Activated naive CD4-positive, alpha-beta T cell treated with anti-CD3 and anti-CD28 coated beads, Interleukin-2, amount 50 U/mL, for 24 hours (primary cell): ENCODE results near the gene GALNS.
"Not testable (repeated sequence)": the region's sequence is repeated elsewhere in the genome, so short reads cannot be mapped to it uniquely, and the experiment has no call there.

Source experiments
- H3K27ac Mint-ChIP-seq: one replicate; pipeline ENCODE4 v1.8.0; 2021; ENCODE audit warnings: mild to moderate bottlenecking, mixed read lengths
- H3K27me3 Mint-ChIP-seq: one replicate; pipeline ENCODE4 v1.8.0; 2021; ENCODE audit warnings: mixed read lengths
- H3K36me3 Mint-ChIP-seq: one replicate; pipeline ENCODE4 v1.8.0; 2021; ENCODE audit warnings: mixed read lengths
- H3K4me1 Mint-ChIP-seq: one replicate; pipeline ENCODE4 v1.8.0; 2021; ENCODE audit warnings: mixed read lengths
- H3K4me3 Mint-ChIP-seq: one replicate; pipeline ENCODE4 v1.8.0; 2021; ENCODE audit warnings: mild to moderate bottlenecking, mixed read lengths
- H3K9me3 Mint-ChIP-seq: one replicate; pipeline ENCODE4 v1.8.0; 2021; ENCODE audit warnings: mixed read lengths

The GALNS gene

GRCh38 chr16:88893127-88893968 lies 36.6 kb upstream of the GALNS start:
- H3K4me1 Mint-ChIP-seq = no peaks in the 10 kb centered on the region
- no peaks in the 10 kb centered on the region for H3K9me3 Mint-ChIP-seq
- no peak overlapping the region for H3K4me3 Mint-ChIP-seq
- H3K36me3 Mint-ChIP-seq = no peaks in the 10 kb centered on the region
- no peak overlapping the region for H3K27ac Mint-ChIP-seq
- no peaks in the 10 kb centered on the region for H3K27me3 Mint-ChIP-seq

GRCh38 chr16:88892065-88892464 lies 35.3 kb upstream of the GALNS start:
- no peaks in the 10 kb centered on the region for H3K4me1 Mint-ChIP-seq
- no peaks in the 10 kb centered on the region for H3K9me3 Mint-ChIP-seq
- no peak overlapping the region for H3K4me3 Mint-ChIP-seq
- no peaks in the 10 kb centered on the region for H3K36me3 Mint-ChIP-seq
- H3K27me3 Mint-ChIP-seq = no peaks in the 10 kb centered on the region
- no peak overlapping the region for H3K27ac Mint-ChIP-seq

- no peak overlapping the region for H3K27ac Mint-ChIP-seq
These were observed 34.3 kb upstream of the GALNS start for GRCh38 chr16:88891083-88891482.

GRCh38 chr16:88889702-88890352 lies 33.1 kb upstream of the GALNS start:
- H3K9me3 Mint-ChIP-seq, H3K27me3 Mint-ChIP-seq, H3K4me3 Mint-ChIP-seq, H3K36me3 Mint-ChIP-seq, H3K27ac Mint-ChIP-seq, H3K4me1 Mint-ChIP-seq: not testable (repeated sequence)

More at GRCh38 chr16:88891083-88891482, 34.3 kb upstream of the GALNS start:
- H3K27me3 Mint-ChIP-seq = no peaks in the 10 kb centered on the region
- no peak overlapping the region for H3K4me3 Mint-ChIP-seq
- no peaks in the 10 kb centered on the region for H3K4me1 Mint-ChIP-seq
- H3K9me3 Mint-ChIP-seq = no peaks in the 10 kb centered on the region
- H3K36me3 Mint-ChIP-seq = no peaks in the 10 kb centered on the region

GRCh38 chr16:88888461-88889387 lies 32.0 kb upstream of the GALNS start:
- no peaks in the 10 kb centered on the region for H3K27me3 Mint-ChIP-seq
- no peaks in the 10 kb centered on the region for H3K4me1 Mint-ChIP-seq
- no peaks in the 10 kb centered on the region for H3K9me3 Mint-ChIP-seq
- H3K36me3 Mint-ChIP-seq = no peaks in the 10 kb centered on the region
- H3K4me3 Mint-ChIP-seq = no peak overlapping the region
- no peak overlapping the region for H3K27ac Mint-ChIP-seq

- no peaks in the 10 kb centered on the region for H3K36me3 Mint-ChIP-seq
- no peak overlapping the region for H3K27ac Mint-ChIP-seq
- no peaks in the 10 kb centered on the region for H3K27me3 Mint-ChIP-seq
- peaks cover 3% of the 10 kb centered on the region for H3K4me1 Mint-ChIP-seq
- no peak overlapping the region for H3K4me3 Mint-ChIP-seq
- H3K9me3 Mint-ChIP-seq = no peaks in the 10 kb centered on the region
These were observed 31.3 kb upstream of the GALNS start for GRCh38 chr16:88888057-88888456.

GRCh38 chr16:88886845-88887521 lies 30.2 kb upstream of the GALNS start:
- H3K27ac Mint-ChIP-seq = no peak overlapping the region
- H3K27me3 Mint-ChIP-seq = no peaks in the 10 kb centered on the region
- no peak overlapping the region for H3K4me3 Mint-ChIP-seq
- no peaks in the 10 kb centered on the region for H3K36me3 Mint-ChIP-seq
- peaks cover 3% of the 10 kb centered on the region for H3K4me1 Mint-ChIP-seq
- no peaks in the 10 kb centered on the region for H3K9me3 Mint-ChIP-seq

GRCh38 chr16:88886420-88886844 lies 29.7 kb upstream of the GALNS start:
- no peaks in the 10 kb centered on the region for H3K36me3 Mint-ChIP-seq
- H3K4me3 Mint-ChIP-seq = no peak overlapping the region
- no peak overlapping the region for H3K27ac Mint-ChIP-seq
- no peaks in the 10 kb centered on the region for H3K27me3 Mint-ChIP-seq
- H3K9me3 Mint-ChIP-seq = no peaks in the 10 kb centered on the region
- H3K4me1 Mint-ChIP-seq = peaks cover 3% of the 10 kb centered on the region

GRCh38 chr16:88885693-88886280 lies 29.0 kb upstream of the GALNS start:
- Mint-ChIP-seq H3K36me3 (no peaks in the 10 kb centered on the region), H3K4me3 (no peak overlapping the region), H3K9me3 (no peaks in the 10 kb centered on the region), H3K27me3 (no peaks in the 10 kb centered on the region), H3K27ac (no peak overlapping the region), H3K4me1 (peaks cover 3% of the 10 kb centered on the region)

- Mint-ChIP-seq H3K27me3 (no peaks in the 10 kb centered on the region), H3K4me1 (peaks cover 3% of the 10 kb centered on the region), H3K9me3 (no peaks in the 10 kb centered on the region), H3K4me3 (no peak overlapping the region), H3K27ac (no peak overlapping the region), H3K36me3 (no peaks in the 10 kb centered on the region)
These were observed 28.0 kb upstream of the GALNS start for GRCh38 chr16:88884569-88885271.

GRCh38 chr16:88883946-88884345 lies 27.2 kb upstream of the GALNS start:
- Mint-ChIP-seq H3K4me3 (no peak overlapping the region), H3K27me3 (no peaks in the 10 kb centered on the region), H3K36me3 (no peaks in the 10 kb centered on the region), H3K4me1 (peaks cover 3% of the 10 kb centered on the region), H3K27ac (no peak overlapping the region), H3K9me3 (no peaks in the 10 kb centered on the region)

- Mint-ChIP-seq H3K9me3 (no peaks in the 10 kb centered on the region), H3K4me1 (peaks cover 3% of the 10 kb centered on the region), H3K4me3 (no peak overlapping the region), H3K27me3 (no peaks in the 10 kb centered on the region), H3K36me3 (no peaks in the 10 kb centered on the region), H3K27ac (no peak overlapping the region)
These were observed 26.6 kb upstream of the GALNS start for GRCh38 chr16:88883117-88883895.

- Mint-ChIP-seq H3K27me3 (no peaks in the 10 kb centered on the region), H3K4me1 (peaks cover 3% of the 10 kb centered on the region), H3K36me3 (no peaks in the 10 kb centered on the region), H3K4me3 (no peak overlapping the region), H3K27ac (peak overlapping the region; percentile 86), H3K9me3 (no peaks in the 10 kb centered on the region)
These were observed 25.7 kb upstream of the GALNS start for GRCh38 chr16:88882358-88883030.
